Fibroblast of mammary gland (primary cell): ENCODE data around the gene ZRANB1.

Source experiments
- DNase-seq: peaks from one replicate; pipeline ENCODE4 v3.0.0-alpha.2; 2010; ENCODE audit warnings: low read depth
- H3K4me3 ChIP-seq: 2 replicates; pipeline ENCODE4 v1.5.1; 2011; ENCODE audit warnings: low read depth, mild to moderate bottlenecking, low read length, moderate library complexity; ENCODE audit not compliant: control insufficient read depth
- CTCF ChIP-seq: conservative IDR thresholded peaks from 2 replicates; pipeline ENCODE4 v1.5.1; 2011; ENCODE audit warnings: low read depth, low read length, inconsistent platforms; ENCODE audit not compliant: control insufficient read depth, insufficient read depth

The ZRANB1 gene

GRCh38 chr10:124921261-124921660, 20.7 kb upstream of the ZRANB1 start:
- H3K4me3 ChIP-seq, result no peak overlapping the region
- DNase-seq, result no peak
- no peak for TF ChIP-seq CTCF

GRCh38 chr10:124923684-124924083, 18.2 kb upstream of the ZRANB1 start:
- no peak for TF ChIP-seq CTCF
- DNase-seq, result no peak
- no peak overlapping the region for H3K4me3 ChIP-seq

GRCh38 chr10:124926548-124926947, 15.4 kb upstream of the ZRANB1 start:
- H3K4me3 ChIP-seq, result no peak overlapping the region
- no peak for DNase-seq
- TF ChIP-seq CTCF, result no peak

GRCh38 chr10:124928087-124928486, 13.8 kb upstream of the ZRANB1 start:
- no peak for TF ChIP-seq CTCF
- no peak for DNase-seq
- no peak overlapping the region for H3K4me3 ChIP-seq

- TF ChIP-seq CTCF, result no peak
- no peak overlapping the region for H3K4me3 ChIP-seq
- no peak for DNase-seq
Measured at GRCh38 chr10:124928545-124928944, 13.4 kb upstream of the ZRANB1 start.

- H3K4me3 ChIP-seq, result no peak overlapping the region
- peak; percentile 61 for DNase-seq
Measured at GRCh38 chr10:124935946-124936345, 6.0 kb upstream of the ZRANB1 start.

More at GRCh38 chr10:124935946-124936345, 6.0 kb upstream of the ZRANB1 start:
- TF ChIP-seq CTCF, result no peak
